GM19467 (cell line): ENCODE results near the gene CA11.

Source experiments
- ATAC-seq: cut with Tn5 transposase; IDR thresholded peaks from one replicate; pipeline ENCODE4 v1.9.1; 2021; ENCODE audit warnings: mild to moderate bottlenecking, moderate library complexity; ENCODE audit not compliant: unreplicated experiment

The CA11 gene

DNA sequence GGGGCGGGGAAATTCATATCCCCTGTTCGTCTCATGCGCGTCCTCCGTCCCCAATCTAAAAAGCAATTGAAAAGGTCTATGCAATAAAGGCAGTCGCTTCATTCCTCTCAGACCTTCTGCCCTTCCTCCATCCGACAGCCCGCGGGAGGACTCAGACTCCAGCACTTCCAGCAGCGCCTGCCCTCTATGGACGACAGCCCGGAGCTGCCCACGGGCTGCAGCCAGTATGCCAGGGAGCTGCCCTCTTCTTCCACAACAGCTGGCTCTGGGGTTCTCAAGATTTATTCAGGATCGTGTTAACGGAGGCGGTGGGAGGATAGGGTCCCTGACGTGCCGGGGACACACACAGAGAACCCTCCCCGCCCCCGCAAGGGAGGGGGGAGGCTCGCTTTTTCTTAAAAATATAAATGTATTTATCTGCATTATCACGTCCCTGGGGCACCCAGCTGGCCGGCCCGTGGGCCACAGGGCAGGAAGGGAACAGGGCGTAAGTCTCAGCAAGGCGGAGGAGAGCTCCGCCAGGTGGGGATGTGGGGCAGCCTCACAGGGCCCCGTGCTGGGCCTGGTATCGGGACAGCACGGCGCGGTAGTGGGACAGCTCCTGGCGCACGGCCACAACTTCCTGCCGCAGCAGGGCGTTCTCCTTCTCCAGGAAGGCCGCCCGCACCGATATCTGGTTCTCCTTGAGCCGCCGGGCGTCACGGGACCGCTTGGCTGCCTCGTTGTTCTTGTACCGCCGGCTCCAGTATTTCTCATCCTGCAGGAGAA lies 15.5 kb downstream of the CA11 start:
- no peak for ATAC-seq

DNA sequence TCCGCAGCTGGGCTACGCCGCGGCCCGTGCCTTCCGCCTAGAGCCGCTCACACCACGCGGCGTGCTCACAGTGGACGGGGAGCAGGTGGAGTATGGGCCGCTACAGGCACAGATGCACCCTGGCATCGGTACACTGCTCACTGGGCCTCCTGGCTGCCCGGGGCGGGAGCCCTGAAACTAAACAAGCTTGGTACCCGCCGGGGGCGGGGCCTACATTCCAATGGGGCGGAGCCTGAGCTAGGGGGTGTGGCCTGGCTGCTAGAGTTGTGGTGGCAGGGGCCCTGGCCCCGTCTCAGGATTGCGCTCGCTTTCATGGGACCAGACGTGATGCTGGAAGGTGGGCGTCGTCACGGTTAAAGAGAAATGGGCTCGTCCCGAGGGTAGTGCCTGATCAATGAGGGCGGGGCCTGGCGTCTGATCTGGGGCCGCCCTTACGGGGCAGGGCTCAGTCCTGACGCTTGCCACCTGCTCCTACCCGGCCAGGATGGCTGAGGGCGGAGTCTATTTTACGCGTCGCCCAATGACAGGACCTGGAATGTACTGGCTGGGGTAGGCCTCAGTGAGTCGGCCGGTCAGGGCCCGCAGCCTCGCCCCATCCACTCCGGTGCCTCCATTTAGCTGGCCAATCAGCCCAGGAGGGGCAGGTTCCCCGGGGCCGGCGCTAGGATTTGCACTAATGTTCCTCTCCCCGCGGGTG lies 16.2 kb downstream of the CA11 start:
- no peak for ATAC-seq

DNA sequence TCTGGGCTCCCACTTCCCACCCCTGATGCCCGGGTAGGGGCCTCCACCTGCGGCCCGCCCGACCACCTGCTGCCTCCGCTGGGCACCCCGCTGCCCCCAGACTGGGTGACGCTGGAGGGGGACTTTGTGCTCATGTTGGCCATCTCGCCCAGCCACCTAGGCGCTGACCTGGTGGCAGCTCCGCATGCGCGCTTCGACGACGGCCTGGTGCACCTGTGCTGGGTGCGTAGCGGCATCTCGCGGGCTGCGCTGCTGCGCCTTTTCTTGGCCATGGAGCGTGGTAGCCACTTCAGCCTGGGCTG lies 16.7 kb downstream of the CA11 start:
- no peak for ATAC-seq

DNA sequence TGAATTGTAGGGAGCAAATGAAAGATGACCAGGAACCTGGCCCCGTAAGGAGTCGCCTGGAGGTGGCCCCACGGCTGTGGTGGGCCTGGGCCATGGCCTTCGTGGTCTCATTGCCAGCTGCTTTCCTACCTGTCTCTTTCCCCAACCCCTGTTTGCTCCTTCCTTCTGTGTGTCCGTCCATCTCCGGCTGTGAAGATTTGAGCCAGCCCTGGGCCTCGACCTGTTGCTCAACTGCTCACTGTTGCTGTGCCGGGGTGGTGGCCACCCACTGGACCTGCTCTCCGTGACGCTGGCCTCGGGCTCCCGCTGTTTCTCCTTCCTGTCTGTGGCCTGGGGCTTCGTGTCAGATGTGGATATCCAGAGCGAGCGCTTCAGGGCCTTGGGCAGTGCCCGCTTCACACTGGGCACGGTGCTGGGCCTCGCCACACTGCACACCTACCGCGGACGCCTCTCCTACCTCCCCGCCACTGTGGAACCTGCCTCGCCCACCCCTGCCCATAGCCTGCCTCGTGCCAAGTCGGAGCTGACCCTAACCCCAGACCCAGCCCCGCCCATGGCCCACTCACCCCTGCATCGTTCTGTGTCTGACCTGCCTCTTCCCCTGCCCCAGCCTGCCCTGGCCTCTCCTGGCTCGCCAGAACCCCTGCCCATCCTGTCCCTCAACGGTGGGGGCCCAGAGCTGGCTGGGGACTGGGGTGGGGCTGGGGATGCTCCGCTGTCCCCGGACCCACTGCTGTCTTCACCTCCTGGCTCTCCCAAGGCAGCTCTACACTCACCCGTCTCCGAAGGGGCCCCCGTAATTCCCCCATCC lies 17.3 kb downstream of the CA11 start:
- no peak for ATAC-seq

DNA sequence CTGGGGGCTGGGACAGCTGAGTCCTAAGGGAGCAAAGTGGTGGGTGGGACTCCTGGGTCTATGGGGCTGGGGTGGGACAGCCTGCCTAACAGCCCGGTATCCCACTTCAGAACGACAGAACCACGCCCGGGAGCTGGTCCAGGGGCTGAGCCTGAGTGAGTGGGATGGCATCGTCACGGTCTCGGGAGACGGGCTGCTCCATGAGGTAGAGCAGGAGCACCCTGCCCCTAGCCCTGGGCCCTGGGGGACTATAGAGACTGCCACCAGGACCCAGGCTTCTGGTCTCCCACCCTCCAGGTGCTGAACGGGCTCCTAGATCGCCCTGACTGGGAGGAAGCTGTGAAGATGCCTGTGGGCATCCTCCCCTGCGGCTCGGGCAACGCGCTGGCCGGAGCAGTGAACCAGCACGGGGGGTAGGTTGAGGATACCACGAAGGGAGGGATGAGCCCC lies 18.1 kb downstream of the CA11 start:
- no peak for ATAC-seq

DNA sequence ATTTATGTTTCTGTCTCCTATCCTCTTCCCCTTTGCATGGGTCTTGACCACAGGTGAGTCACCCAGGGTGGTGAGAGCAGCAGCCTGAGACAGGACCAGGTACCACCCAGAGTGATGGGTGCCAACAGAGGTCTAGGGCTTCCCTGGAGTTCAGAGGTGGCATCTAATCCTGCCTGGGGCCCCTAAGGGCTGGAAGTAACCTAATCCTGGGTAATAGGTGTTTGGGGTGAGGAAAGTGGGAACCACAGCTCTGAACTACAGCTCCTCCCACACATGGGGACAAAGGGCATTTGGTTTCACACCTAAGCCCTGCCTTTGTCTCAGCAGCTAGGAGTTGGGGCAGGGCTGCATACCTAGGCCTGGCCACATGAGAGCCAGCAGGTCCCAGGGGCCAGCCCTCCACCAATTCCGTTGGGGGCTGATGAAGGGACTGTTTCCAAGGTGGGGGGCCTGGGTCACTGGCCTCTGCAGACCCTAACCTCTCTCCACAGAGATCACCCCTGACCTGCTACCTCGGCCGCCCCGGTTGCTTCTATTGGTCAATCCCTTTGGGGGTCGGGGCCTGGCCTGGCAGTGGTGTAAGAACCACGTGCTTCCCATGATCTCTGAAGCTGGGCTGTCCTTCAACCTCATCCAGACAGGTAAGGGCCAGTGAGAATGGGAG lies 18.7 kb downstream of the CA11 start:
- no peak for ATAC-seq

- ATAC-seq, result no peak
Observed at GRCh38 chr19:48625891-48626327, 20.1 kb downstream of the CA11 start.

- ATAC-seq, result no peak
Observed at GRCh38 chr19:48624791-48625723, 20.9 kb downstream of the CA11 start.

DNA sequence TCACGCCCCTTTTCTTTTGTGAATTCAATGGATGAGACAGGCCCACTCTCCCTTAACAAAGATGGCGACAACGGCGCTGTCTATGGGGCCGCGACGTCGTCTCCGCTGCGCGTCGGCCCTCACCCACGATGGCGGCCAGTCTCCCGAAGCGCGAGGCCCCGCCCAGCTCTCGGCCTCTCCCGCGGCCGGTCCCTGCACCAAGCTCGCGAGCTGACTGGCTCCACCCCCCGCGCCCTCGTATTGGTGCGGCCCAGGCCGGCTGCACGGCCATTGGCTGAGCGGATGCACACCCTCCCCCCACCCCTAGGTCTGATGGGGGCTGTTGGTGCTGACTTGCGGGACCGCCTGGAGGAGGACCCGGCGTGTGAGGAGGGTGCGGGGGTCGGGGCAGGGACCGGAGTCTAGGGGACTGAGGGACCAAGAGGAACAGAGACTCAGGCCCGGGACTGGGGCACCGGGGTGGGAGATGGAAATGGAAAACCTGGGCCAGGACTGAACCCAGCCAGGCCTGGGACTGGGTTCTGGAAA lies 21.9 kb downstream of the CA11 start:
- peak; percentile 54 for ATAC-seq

DNA sequence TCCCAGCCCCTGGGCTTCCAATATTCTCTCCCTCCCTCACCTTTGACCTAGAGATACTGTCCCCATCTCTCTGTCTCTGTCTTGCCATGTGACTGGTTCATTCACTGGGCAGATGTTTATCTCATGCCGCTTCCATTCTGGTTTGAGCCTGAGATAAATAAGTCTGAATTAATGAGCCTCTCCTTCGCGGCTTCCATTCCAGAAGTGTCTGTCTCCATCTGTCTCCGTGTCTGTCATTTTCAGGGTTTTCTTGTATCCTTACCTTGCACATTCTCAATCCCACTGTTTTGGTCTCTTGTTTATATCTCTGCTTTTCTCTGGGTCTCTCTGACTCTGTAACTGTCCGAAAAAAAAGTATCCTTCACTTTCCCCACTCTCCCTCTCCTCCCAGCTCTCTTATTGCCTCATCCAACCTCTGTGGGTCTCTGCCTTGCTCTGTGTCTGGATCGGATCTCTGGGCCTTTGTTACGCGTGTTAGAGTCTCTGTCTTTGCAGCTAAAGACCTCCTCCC lies 22.4 kb downstream of the CA11 start:
- ATAC-seq, result no peak

DNA sequence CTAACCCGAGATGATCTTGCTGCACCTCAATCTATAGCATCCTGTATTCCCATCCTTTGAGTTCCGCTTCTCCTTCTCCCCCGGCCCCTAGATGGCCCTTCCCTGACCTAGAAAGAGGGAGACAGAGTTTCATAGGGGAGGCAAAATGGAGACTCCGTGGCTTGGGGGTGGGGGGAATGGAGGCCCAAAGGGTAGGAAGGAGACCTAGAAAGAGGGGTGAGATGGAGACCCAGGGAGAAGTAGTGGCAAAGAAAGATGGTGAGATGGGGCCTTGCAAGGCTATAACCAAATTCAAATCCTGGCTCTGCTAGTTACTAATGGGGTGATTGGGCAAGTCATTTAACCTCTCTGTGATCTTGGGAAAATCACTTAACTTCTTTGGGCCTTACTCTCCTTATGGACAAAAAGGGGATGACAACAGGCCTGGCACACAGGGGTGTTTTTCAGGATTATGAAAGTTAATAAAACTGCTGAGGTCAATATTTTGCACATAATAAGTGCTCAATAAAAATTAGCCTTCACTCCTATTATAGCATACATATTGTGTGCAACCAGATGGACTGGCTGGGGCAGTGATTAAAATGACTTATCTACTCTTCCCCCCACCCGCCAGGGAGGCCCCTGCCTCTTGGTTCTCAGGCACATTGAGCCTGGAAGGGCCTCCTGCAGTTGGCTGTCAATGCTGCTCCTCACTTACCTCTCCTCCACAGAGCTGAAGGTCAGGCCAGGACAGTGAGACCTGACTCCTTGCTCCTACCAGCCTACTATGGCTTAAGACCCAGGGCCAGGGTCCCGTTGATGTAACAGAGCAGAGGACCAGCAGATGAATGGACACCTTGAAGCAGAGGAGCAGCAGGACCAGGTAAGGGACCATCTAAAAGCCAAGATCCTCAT lies 26.0 kb downstream of the CA11 start:
- ATAC-seq, result no peak

DNA sequence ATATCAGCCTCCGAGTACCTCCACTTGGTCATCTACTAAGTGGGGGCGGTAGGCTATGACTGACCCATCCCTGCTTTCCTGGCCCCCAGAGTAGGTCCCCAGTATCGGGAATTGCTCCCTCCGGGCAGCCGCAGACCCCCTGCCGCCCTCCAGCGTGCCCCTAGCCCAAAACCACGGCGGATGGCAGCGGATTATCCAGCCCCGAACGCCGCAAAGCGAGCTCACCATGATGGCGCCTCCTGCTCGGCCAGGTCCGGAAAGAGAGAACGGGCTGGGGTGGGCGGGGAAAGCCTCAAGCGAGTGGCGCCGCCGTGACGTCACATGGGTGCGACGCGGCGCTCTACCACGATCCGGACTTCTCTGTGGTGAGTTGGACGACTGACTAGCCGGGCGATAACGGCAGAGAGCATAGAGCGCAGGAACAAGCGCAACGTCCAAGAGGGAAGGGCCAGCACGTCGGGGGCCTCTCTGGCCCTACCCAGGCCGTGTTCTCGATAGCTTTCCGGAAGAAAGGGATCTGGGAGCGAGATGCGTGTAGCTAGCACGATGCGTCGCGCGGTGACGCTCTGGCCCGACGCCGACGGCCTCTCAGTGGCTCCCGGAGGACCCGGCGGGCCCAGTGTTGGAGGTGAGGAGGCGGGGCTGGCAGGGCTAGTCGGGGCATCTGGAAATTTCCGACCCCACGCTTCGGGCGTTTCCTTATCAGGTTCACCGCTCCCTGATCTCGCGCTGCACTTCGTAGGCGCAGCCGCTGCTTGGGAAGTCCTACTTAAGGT lies 26.9 kb downstream of the CA11 start, which contains the start of the genes RPL18 and SPHK2:
Gene RPL18 (minus strand): TSS at position 263 of the 776 bp plus-strand sequence. CDS start 35 bp downstream, at position 228.
Gene SPHK2 (plus strand): TSS at position 591 of the 776 bp plus-strand sequence. CDS start 1,009 bp downstream, outside the sequence.
- ATAC-seq, result peak; percentile 71

DNA sequence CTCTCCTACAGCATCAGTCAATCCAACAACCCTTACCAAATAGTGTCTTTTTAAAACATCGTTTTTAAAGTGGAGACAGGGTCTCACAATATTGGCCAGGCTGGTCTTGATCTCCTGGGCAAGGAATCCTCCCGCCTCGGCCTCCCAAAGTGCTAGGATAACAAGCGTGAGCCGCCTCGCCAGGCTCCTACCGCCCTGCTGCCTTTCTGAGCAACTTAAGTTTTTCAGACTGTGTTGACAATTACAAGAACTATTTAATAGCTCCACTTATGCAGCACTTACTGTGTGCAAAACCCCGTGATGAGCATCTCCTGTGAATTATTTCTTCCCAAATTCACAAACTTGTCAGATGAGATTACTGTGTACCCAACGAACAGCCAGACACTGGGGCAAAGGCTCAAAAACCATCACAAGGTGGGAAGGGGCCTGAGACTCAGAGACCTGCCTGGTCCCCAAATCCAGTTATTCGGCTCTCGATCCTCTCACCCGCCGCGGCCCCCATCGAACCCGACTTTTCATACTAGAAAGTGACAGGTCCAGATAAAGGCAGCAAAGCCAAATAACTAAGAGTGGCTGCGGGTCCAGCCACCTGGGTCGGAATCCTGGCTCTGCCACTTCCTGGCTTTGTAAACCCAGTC lies 27.6 kb downstream of the CA11 start:
- ATAC-seq, result no peak

DNA sequence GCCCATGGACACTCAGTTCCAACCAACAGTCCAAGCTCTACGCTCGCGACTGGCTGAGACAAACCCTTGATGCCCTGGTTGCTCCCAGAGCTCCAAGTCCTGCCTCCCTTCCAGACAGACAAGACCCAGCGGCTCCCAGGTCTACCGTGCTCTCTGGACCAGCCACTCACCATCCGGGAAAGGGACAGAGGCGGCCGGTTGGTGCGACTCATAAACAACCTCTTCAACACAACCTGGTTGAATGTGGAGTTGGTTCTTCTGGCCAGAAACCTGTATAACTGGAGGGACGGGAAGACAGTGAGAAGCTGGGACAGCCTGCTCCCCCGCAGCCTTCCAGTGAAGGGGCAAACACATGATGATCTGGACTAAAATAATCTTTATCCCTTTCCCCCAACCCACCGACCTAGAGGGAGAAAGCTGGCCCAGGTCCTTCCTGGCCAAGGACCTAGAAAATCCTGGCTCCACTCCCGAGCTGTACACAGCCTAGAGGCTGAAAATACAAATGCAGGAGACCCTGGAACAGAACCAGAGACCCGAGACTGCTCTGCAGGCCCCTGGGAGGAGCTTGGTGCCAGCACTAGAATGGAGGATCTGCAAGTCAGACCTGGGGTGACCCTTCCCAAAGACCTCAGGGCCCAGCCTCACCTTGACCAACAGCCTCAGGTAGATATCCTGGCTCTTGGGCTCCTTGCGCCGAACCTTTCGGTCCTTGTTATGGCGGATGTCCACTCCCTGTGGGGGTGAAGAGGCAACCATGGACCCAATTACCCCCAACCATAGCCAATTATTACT lies 28.6 kb downstream of the CA11 start:
- no peak for ATAC-seq

DNA sequence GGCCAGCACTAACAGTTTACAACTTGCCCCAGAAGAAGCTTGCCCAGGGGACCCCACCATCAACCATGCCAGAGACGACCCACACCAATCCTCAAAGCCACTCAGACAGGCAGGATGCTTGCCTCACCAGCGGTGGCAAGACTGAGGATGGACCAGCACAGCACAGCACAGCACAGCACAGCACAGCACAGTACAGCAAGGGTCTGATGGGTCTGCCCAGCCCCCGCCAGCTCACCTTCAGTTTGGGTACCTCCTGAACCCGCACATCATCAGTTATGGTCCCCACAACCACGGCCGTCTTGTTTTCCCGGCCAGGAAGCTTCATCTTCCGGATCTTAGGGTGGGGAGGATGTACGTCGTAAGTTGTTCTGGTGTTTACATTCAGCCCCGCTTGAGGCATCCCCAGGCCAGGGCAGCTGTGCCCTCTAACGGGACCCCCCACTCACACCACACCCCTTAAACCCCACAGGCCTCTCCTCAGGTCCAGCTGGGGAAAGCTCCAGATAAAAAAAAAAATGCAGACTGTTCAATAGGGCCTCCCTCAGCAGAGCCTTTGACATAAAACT lies 29.4 kb downstream of the CA11 start:
- ATAC-seq, result no peak

- no peak for ATAC-seq
Observed at GRCh38 chr19:48616041-48616436, 29.9 kb downstream of the CA11 start.
